Activated T-cell treated with anti-CD3 and anti-CD28 coated beads, Interleukin-2, amount 50 U/mL, for 4 hours (primary cell): ENCODE results near the gene PTPRT. TPM values are rescaled to one million over a fixed set of nuclear protein-coding genes. Genes with fewer than 3 reads are reported as not detected.

Source experiments
- ATAC-seq, 2 donors: fragments of 200-7000 bp; cut with Tn5 transposase; one replicate each; pipeline ENCODE4 v1.10.0; 2021
- DNase-seq: peaks from one replicate; pipeline ENCODE4 v3.0.0-alpha.2; 2020
- H3K27me3 Mint-ChIP-seq: one replicate; pipeline ENCODE4 v1.8.0; 2021; ENCODE audit warnings: low read depth, mixed read lengths
- H3K36me3 Mint-ChIP-seq: one replicate; pipeline ENCODE4 v1.8.0; 2022; ENCODE audit warnings: mixed read lengths; ENCODE audit not compliant: insufficient read depth
- H3K4me1 Mint-ChIP-seq: one replicate; pipeline ENCODE4 v1.8.0; 2021; ENCODE audit warnings: low read depth, mixed read lengths
- H3K4me3 Mint-ChIP-seq: one replicate; pipeline ENCODE4 v1.8.0; 2021; ENCODE audit warnings: mild to moderate bottlenecking, moderate library complexity, mixed read lengths
- H3K9me3 Mint-ChIP-seq: one replicate; pipeline ENCODE4 v1.8.0; 2021; ENCODE audit warnings: mixed read lengths
- total RNA-seq, 3 donors: library from RNA; stranded (reverse); gene quantifications; one replicate each; pipeline ENCODE4 v1.2.1, GENCODE V29; 2021

Gene PTPRT
- total RNA-seq, 3 donors from 2014 or later = not detected

DNA sequence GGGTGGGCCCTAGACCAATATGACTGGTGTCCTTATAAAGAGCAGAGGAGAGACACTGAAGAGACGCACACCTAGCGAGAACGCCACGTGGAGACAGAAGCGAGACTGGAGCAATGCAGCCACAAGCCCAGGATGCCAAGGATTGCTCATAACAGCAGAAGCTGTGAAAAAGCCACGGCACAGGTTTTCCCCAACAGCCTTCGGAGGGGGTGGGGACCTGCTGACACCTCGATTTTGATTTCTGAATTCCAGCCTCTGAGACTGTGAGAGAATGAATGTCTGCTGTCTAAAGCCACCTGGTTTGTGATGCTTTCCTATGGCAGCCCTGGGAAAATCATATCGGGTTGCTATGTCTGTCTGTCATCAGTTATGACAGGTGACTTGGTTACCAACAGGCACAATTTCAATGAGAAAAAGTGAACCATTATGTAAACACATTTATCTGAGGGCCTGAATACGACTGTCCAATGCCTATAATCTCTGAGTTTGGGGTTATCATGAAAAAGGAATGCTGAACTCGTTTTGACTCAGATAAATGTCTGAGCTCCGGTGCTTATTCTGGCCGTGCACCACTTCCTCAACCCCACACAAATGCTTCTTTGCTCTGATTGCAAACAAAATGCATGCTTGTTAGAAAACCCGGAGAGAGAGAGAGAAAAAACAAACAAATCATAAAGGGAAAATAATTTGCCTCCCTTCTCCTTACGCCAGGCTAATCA, 769.7 kb downstream of the PTPRT start:
- Mint-ChIP-seq H3K9me3 (peaks cover 4% of the 10 kb centered on the region), H3K4me1 (no peaks in the 10 kb centered on the region), H3K27me3 (no peaks in the 10 kb centered on the region), H3K36me3 (no peaks in the 10 kb centered on the region), H3K4me3 (no peak overlapping the region)
- ATAC-seq = no peak
- no peak for DNase-seq

DNA sequence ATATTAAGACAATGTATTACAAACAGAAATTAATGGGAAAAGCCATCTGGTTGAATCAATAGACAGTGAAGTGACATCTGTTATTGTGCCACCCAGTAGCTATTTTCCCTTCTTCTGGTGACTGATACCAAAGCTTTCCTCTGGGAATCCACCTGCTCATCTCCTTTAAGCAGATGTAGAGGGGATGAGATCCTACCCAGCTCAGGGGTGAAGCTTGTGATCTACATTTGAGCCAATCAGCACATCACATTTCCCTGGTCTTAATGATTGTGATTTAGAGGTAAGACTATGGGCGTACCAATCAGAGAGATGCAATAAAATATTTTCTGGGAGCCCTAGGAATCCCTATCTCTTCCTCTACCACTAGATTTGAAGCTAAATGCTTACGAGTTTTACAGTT, 782.9 kb downstream of the PTPRT start:
- no peaks in the 10 kb centered on the region for H3K4me1 Mint-ChIP-seq
- H3K9me3 Mint-ChIP-seq = peaks cover 3% of the 10 kb centered on the region
- H3K27me3 Mint-ChIP-seq = no peaks in the 10 kb centered on the region
- ATAC-seq (no peak), DNase-seq (no peak)
- H3K36me3 Mint-ChIP-seq = no peaks in the 10 kb centered on the region
- H3K4me3 Mint-ChIP-seq = no peak overlapping the region

DNA sequence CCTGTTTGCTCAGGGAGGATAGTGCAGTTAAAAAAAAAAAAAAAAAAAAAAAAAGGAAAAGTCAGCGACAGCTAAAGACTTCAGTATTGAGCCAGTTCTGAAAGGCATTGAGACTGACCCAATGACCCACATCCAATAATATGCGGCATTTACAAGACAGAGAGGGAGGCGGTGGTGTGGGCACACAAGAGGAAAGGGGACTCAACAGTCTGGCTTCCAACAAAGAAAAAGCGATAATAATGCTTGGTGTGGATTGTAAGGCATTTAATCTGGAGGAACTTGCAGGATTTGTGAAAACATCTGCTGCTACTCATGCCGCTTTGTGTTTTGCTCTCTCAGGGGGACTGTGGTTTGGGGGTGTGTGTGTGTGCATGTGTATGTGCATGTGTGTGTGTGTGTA, 787.3 kb downstream of the PTPRT start:
- Mint-ChIP-seq H3K27me3 (no peaks in the 10 kb centered on the region), H3K4me3 (no peak overlapping the region), H3K36me3 (no peaks in the 10 kb centered on the region), H3K9me3 (no peaks in the 10 kb centered on the region), H3K4me1 (no peaks in the 10 kb centered on the region)
- ATAC-seq (no peak), DNase-seq (no peak)

DNA sequence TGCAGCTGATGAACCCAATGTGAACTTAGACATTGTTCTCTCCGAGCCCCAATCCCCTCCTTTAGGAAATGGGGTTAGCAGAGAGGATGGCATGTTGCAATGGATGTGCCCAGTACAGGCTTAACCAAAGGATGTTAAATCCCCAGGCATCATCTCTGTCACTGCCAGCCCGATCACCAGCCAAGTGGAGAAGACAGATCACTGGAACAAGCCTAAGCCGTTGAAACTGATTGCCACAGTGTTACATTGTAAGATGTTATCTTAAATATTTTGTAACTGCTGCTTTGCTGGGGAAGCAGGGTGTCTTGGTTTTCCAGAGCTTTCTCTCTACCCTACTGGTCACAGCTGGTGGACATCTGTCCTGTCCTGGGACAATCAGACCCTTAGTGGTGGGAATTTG, 788.1 kb downstream of the PTPRT start:
- Mint-ChIP-seq H3K4me3 (no peak overlapping the region), H3K27me3 (no peaks in the 10 kb centered on the region), H3K36me3 (no peaks in the 10 kb centered on the region), H3K4me1 (no peaks in the 10 kb centered on the region), H3K9me3 (no peaks in the 10 kb centered on the region)
- ATAC-seq (no peak), DNase-seq (no peak)

DNA sequence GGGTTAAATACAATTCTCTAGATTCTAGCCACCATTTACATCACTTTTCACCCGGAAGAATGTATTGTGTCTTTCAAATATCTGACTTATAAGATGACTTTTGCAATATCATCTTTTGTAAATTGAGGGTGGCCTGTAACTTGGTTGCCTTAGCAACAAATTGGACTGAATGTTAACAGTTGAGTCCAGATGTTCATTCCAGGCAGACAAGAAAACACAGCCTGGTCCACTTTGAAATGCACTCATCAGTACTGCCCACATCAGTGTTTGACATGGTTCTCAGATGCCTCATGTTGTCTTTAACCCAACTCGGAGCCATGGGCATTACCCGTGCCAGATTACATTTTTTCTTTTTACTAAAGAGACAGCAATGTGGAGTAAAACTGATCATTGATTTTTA, 789.9 kb downstream of the PTPRT start:
- Mint-ChIP-seq H3K4me1 (no peaks in the 10 kb centered on the region), H3K27me3 (no peaks in the 10 kb centered on the region), H3K4me3 (no peak overlapping the region), H3K36me3 (no peaks in the 10 kb centered on the region), H3K9me3 (no peaks in the 10 kb centered on the region)
- ATAC-seq = no peak
- DNase-seq = no peak

DNA sequence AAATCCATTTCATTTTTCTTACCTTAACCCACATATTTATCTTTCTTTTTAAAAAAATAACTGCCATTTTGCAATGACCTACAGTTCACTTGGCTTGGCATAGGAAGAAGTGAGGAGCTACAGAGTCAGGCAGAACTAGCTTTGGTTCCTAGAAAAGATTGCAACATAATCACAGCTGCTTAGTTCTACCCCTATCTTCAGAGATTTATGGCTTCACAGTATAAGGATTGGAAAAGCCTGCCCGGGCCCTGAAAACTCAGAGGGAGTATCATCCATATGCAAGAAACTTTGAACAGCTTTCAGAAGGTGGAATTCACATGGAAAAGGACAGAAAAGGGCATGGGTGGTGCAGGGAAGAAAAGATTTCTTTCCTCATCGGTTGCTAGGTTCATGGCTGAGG, 797.3 kb downstream of the PTPRT start:
- Mint-ChIP-seq H3K4me1 (no peaks in the 10 kb centered on the region), H3K4me3 (no peak overlapping the region), H3K36me3 (no peaks in the 10 kb centered on the region), H3K27me3 (no peaks in the 10 kb centered on the region), H3K9me3 (peaks cover 4% of the 10 kb centered on the region)
- ATAC-seq = no peak
- no peak for DNase-seq

DNA sequence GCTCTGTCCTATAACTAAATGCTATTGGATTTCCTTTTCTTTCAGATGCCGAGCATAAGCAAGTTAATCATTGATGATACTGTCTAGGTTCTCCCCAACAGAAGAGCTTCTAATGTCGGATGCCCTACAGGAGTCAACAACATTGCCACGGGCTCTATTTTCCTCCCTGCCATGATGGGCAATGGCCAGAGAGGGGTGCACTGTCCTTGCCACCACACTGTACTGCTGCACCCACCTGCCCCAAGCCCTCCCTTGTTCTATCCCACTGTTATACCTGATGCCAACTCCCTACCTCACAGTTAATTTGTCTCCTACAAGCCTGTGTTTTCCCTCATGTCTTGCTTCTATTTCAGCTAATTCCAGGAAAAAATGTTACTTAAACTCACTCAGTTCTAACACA, 797.9 kb downstream of the PTPRT start:
- H3K36me3 Mint-ChIP-seq = no peaks in the 10 kb centered on the region

DNA sequence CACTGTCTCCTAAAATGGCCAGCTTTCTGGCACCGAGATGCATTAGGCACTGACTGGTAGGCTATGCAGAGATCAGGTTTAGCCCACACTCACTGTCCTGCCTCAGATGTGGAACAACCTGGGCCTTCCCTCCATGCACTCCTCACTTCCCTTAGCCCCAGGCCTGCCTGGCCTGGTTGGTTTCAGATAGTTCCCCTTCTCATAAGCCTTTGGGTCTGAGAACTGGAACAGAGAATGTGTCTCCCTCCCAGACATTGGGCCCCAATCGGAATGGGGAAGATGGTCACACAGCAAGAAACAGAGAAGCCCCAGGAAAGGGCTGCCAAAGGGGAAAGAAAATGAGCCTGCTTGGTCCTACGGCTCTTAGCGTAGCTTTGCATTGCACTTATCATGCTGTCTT, 809.4 kb downstream of the PTPRT start:
- H3K27me3 Mint-ChIP-seq = peaks cover 3% of the 10 kb centered on the region
- no peak overlapping the region for H3K4me3 Mint-ChIP-seq
- DNase-seq = no peak
- no peaks in the 10 kb centered on the region for H3K4me1 Mint-ChIP-seq
- H3K9me3 Mint-ChIP-seq = peaks cover 14% of the 10 kb centered on the region
- no peaks in the 10 kb centered on the region for H3K36me3 Mint-ChIP-seq
- ATAC-seq = no peak

More for the DNA sequence above, 797.9 kb downstream of the PTPRT start:
- H3K4me3 Mint-ChIP-seq = no peak overlapping the region
- no peak for ATAC-seq
- no peaks in the 10 kb centered on the region for H3K4me1 Mint-ChIP-seq
- peaks cover 4% of the 10 kb centered on the region for H3K9me3 Mint-ChIP-seq
- H3K27me3 Mint-ChIP-seq = no peaks in the 10 kb centered on the region
- no peak for DNase-seq

DNA sequence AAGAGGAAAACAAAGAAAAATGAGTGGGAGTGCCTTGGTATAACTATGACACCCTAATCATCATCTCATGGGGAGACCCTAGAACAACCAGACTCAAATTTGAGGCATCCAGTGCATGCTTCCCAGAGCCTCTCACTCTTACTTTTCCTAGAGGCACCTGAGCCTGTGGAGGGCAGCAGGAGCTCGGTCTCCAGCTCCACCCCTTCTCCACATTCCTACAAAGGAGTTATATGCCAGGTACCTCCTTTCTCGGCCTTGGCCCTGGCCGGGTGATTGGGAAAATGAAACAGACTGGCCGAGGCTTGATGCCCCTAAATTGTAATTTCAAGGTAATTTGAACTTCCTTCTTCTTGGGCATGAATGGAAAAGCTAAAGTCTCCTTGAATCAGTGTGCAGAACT, 810.3 kb downstream of the PTPRT start:
- H3K4me3 Mint-ChIP-seq = no peak overlapping the region
- no peak for DNase-seq
- ATAC-seq = no peak
- H3K4me1 Mint-ChIP-seq = no peaks in the 10 kb centered on the region
- peaks cover 7% of the 10 kb centered on the region for H3K9me3 Mint-ChIP-seq
- H3K36me3 Mint-ChIP-seq = no peaks in the 10 kb centered on the region
- H3K27me3 Mint-ChIP-seq = peaks cover 3% of the 10 kb centered on the region

DNA sequence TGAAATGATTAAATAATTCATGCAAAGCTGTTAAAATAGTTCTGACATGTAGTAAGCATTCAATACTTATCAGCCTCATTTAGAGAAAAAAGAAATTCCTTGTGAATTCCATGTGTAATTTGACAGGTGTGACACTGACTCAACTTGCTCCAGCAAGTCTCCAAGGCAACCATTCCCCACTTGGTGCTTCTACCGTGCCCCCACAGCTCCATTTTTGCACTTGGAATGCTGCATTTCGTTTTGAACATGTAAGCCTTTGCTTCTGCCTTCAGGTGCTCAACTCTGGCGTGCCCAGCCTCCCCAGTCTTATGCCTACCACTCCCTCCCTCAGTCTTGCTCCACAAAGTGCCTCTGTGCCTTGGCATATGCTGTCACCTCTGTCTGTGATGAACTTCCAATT, 810.9 kb downstream of the PTPRT start:
- H3K27me3 Mint-ChIP-seq = peaks cover 3% of the 10 kb centered on the region
- no peaks in the 10 kb centered on the region for H3K4me1 Mint-ChIP-seq
- H3K9me3 Mint-ChIP-seq = peaks cover 7% of the 10 kb centered on the region

DNA sequence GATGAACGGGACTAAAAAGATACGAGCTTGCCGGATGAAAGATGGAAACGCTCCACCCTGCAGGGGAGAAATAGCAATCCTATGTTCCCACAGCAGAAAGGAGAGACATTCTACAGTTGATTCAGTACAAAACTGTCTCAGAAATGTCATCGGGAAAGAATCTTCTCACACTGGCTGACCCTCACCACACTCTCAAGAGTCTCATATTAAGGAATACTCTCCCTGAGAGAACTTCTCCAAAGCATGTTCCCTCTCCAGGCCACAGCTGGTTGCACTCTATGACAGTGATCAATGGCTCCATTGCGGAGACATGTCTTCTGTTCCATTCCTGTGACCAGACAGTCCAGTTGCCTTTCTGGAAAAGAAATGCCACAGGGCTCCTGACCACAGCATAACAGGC, 813.6 kb downstream of the PTPRT start:
- ATAC-seq = no peak
- DNase-seq = no peak
- Mint-ChIP-seq H3K27me3 (peaks cover 3% of the 10 kb centered on the region), H3K9me3 (peaks cover 4% of the 10 kb centered on the region), H3K4me3 (no peak overlapping the region), H3K36me3 (no peaks in the 10 kb centered on the region), H3K4me1 (no peaks in the 10 kb centered on the region)

More for the DNA sequence above, 810.9 kb downstream of the PTPRT start:
- no peak for ATAC-seq
- no peak for DNase-seq
- H3K36me3 Mint-ChIP-seq = no peaks in the 10 kb centered on the region
- no peak overlapping the region for H3K4me3 Mint-ChIP-seq

DNA sequence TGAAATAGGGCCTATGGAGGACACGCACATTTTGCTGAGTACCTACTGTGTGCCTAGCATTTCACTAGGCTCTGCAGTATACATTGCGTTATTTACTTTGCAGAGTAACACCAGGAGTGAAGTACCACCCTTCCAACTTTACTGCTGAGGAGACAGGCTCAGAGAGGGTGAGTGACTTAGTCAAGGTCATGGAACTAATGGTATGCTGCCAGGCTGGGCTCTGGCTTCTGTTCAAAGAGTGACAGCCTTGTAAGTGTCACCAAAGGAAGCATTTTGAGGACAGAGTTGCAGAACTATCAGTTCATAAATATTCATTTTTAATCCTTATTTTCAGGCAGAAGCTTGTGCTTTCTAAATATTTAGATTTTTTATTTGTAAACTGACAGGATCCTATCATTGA, 816.7 kb downstream of the PTPRT start:
- Mint-ChIP-seq H3K9me3 (peaks cover 4% of the 10 kb centered on the region), H3K4me1 (no peaks in the 10 kb centered on the region)
- ATAC-seq = no peak

DNA sequence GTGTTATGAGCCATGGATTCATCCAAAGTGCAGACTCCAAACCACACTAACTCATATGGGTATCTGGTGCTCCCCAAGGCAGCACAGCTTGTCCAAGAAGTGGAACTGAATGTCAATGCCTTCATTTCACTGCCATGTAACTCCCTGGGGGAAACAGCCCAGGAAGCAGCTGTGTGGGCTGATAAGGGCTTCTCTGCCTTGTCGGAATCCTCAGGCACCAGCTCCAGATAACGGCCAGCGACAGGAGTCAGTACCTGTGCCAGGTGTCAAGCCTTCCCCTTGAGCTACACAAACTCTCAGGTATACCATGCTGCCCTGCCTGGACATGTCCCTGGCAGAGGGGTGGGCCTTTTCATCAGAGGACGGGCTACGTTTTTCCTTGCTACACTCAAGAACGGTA, 819.6 kb downstream of the PTPRT start:
- H3K9me3 Mint-ChIP-seq = no peaks in the 10 kb centered on the region
- DNase-seq (no peak), ATAC-seq (no peak)
- no peaks in the 10 kb centered on the region for H3K27me3 Mint-ChIP-seq
- H3K4me3 Mint-ChIP-seq = no peak overlapping the region
- H3K36me3 Mint-ChIP-seq = no peaks in the 10 kb centered on the region
- no peaks in the 10 kb centered on the region for H3K4me1 Mint-ChIP-seq

More for the DNA sequence above, 816.7 kb downstream of the PTPRT start:
- Mint-ChIP-seq H3K4me3 (no peak overlapping the region), H3K27me3 (peaks cover 3% of the 10 kb centered on the region), H3K36me3 (no peaks in the 10 kb centered on the region)
- DNase-seq = no peak

DNA sequence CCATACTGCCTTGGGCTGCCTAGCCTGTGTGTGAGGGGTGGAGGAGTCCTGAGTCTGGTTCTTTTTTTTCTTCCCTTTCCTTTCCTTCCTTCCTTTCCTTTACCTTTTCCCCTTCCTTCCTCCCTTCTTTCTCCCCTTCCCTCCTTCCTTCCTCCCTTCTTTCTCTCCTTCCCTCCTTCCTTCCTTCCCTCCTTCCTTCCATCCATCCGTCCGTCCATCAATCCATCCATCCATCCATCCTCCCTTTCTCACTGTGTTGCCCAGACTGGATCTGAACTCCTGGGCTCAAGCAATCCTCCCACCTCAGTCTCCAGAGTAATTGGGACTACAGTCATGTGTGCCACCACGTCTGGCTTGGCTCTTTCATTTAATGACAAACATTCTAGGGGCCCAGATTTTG, 820.8 kb downstream of the PTPRT start:
- no peaks in the 10 kb centered on the region for H3K9me3 Mint-ChIP-seq
- DNase-seq (no peak), ATAC-seq (no peak)
- H3K36me3 Mint-ChIP-seq = no peaks in the 10 kb centered on the region
- no peak overlapping the region for H3K4me3 Mint-ChIP-seq
- H3K4me1 Mint-ChIP-seq = no peaks in the 10 kb centered on the region
- no peaks in the 10 kb centered on the region for H3K27me3 Mint-ChIP-seq

DNA sequence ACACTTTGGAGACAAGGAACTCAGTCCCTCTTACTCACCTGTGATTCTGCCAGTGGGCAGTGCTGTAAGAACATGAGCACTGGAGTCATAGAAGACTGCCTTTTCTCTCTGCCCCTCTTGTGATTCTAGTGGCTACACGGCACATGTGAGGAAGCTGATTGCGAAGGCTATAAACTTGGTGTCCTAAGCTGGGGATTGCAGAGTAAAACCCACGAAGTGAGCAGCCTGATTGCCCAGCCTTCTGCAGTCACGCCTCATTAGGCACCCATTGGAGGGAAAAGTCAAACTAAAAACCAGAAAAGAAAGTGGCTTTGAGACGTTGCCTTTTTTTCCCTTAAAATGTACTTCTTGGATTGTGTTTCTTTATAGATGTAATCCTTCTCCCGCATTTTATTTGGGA, 823.1 kb downstream of the PTPRT start:
- no peak overlapping the region for H3K4me3 Mint-ChIP-seq

DNA sequence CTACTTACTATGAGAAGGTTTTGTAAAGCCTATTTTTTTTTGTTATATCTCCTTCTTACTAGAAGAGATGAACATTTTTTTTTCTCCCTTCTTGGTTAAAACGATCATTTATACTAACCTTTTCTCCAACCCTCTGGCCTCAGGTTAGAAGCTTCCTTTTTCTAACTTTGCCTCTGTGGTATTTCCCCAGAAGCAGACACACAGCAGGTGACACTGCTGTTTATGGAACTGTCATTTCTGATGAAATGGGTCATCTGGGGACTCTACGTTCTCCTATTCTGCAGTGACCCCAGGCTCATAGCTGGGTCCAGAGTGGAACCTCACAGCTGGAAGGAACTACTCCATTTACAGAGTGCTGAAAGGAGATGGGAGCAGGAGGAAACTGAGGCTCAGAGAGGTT, 825.3 kb downstream of the PTPRT start:
- no peaks in the 10 kb centered on the region for H3K27me3 Mint-ChIP-seq
- H3K9me3 Mint-ChIP-seq = no peaks in the 10 kb centered on the region
- no peak overlapping the region for H3K4me3 Mint-ChIP-seq
- ATAC-seq (no peak), DNase-seq (no peak)
- H3K4me1 Mint-ChIP-seq = no peaks in the 10 kb centered on the region
- no peaks in the 10 kb centered on the region for H3K36me3 Mint-ChIP-seq

More for the DNA sequence above, 823.1 kb downstream of the PTPRT start:
- Mint-ChIP-seq H3K36me3 (no peaks in the 10 kb centered on the region), H3K27me3 (no peaks in the 10 kb centered on the region), H3K9me3 (no peaks in the 10 kb centered on the region), H3K4me1 (no peaks in the 10 kb centered on the region)
- no peak for DNase-seq
- ATAC-seq = no peak
